HG03457 (cell line): ENCODE results near the gene NCKAP5.
"Not testable (repeated sequence)": the region's sequence is repeated elsewhere in the genome, so short reads cannot be mapped to it uniquely, and the experiment has no call there.

Experiments
- ATAC-seq: cut with Tn5 transposase; IDR thresholded peaks from one replicate; pipeline ENCODE4 v1.9.1; 2021; ENCODE audit warnings: moderate number of reproducible peaks; ENCODE audit not compliant: unreplicated experiment

Gene NCKAP5

DNA sequence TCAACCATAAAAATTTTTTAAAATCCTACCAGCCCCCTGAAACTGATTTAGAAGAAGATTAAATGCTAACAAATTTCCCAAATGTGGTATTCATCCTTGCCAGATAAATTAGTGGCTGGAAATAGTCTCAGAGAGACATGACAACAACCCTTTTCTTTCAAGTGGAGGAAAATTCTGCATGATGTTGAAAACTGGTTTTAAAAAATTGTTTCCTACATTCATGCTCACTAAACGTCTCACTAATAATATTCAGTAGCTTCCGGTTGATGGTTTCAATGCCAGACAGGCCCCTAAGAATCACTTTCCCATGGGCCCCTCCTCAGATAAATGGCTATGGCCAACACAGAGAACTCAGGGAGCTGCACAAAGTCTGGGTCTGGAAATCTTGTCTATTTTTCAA is 43.2 kb downstream of the NCKAP5 start:
- ATAC-seq, result no peak

DNA sequence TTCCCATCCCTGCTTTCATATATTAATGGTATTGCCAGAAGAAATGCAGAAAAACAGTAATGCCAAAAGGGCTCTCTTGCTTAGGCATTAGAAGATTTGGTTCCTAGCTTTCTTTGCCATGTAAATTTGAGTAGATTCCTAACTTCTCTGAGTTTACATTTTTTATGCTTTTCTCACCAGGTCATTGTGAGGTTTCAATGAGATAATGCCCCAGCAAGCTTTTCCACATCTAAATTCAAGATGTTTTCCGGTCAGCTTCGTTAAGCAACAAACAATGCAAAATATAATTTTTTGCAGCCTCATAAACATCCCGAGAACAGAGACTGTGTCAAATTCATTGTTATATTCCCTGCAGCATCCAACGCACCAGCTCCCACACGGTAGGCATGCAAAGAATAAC is 44.9 kb downstream of the NCKAP5 start:
- no peak for ATAC-seq

DNA sequence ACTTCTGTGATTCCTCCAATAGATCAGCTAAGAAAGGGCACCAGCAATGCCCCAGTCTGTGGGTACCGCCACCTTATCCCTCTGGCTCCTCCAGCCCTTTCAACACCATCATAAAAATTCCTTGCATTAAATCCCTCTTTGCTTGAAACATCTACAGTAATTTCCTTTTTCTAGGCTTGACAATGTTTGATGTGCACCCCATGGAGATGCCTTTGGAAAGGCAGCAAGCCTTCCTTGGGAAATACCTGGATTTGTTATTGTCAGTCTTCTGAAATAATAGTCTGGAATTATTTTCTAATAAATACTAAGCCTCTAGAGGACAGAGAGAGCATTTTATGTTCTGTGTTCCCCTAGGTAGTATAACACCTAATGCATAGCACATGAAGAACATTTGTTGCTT is 46.1 kb downstream of the NCKAP5 start:
- no peak for ATAC-seq

DNA sequence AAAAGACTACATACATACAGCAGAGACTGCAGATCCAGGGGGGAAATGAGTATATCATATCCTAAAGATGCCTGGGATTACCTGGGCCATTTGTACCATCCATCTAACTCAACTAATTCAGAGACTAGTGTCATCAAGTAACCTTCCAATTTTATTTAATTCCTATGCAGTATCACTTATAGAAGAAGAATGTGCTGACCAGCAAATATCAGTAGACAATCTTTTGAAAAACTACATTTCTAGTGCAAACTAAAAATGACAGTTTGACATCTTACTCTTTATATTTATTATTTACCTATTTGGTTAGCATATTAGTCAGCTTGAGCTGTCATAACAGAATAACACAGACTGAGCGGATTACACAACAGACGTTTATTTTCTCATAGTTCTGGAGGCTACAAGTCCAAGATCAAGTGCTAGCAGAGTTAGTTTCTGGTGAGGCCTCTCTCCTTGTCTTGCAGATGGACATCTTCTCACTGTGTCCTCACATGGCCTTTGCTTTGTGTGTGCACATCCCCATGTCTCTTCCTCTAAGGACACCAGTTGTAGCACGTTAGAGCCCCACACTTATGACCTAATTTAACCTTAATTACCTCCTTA is 47.0 kb downstream of the NCKAP5 start:
- no peak for ATAC-seq

DNA sequence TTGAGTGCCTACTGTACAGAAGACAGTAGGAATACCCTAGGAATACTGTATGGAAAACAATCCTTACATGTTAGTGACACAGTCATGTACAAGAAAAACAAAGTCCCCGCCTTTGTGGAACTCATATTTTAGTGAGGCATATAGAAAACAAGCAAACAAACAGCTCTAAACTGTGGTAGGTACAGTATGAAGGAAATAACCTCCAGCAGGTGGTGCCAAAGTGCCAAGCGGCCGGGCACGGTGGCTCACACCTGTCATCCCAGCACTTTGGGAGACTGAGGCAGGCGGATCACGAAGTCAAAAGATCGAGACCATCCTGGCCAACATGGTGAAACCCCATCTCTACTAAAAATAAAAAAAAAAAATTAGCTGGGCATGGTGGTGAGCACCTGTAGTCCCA is 48.6 kb downstream of the NCKAP5 start:
- ATAC-seq, result not testable (repeated sequence)

DNA sequence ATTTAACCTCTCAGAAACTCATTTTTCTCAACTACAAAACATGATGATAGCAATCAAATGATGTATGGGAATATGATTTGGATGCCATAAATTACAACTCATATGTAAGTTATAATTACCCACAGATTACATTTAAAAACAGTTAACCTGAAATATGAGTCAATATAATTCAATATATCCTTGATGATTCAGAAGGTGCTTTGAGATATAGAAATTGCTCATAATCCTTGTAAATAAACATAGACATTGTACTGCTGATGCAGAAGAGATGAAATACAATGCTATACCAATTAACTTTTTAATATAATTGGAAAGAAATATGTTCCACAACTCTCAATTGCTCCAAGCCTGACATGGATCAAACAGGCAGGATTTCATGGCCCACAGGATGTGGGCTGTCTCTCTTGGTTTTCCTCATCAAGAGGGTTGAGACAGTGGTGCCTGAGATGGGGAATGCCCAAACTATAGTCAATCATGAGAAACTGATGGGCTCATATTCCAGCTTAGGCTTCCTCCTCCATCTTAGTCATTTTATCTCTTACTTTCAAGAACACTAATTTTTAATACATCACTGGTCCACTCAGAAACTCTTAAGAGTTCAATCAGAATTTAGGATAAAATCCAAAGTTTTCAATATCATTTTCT is 49.4 kb downstream of the NCKAP5 start:
- ATAC-seq, result no peak

DNA sequence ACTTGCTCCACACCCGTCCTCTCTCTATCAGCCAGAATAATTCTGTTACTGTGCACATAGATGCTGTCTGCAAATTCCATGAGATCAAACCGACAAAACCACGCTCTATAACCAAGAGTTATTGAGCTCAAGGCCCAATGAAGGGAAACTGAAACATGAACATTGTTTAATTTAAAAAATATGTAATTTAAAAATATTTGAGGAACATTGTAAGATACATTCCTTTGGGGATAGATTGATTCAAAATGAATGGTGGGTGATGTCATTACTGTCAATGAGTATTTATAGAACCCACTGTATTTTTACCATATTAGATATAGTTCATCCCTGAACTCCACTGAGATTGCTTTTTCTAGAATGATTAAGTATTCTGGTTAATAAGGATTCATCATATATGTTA is 50.4 kb downstream of the NCKAP5 start:
- no peak for ATAC-seq

DNA sequence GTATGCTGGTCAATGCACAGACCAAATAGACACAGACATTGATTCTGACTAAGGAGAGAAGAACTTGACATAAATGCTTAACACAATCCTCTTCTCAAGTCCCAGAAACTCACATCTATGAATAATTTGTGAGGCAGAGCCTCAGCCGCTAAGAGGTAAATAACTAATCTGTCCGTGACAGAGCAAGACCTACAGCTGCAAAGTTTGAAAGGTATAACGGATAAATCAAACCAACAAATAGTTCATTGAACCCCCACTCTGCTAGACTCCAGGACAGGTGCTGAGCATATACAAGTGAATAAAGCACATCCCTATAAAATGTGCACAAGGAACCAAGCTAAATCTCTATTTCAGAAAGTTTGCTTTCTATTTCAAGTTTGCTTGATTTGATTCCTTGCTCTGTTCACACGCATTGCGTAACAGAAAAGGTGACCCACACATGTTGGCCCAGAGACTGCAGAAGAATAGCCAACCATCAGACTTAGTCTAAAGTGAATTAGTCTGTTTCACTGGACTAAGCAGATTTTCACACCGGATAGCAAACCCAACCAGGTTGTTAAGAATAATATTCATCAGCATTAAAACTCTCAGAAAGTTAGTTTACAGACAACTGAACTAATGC is 51.7 kb downstream of the NCKAP5 start:
- no peak for ATAC-seq

DNA sequence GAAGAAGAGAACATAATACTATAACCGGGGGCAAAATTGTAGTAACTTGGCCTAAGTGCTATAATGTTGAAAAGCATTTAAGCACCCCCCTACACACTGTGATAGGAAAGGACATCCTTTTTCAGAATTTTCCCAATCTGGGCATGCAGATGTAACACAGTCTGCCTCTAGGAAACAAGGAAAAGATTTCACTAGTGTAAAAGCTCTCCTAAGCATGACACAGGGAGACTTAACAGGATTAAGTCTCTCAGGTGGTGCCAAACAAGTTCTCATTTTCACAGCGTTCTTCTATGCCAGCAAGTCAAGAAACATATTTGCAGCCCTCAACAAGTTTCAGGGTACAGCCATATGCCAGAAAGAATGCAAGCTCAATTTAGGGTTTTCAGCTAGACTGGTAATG is 53.0 kb downstream of the NCKAP5 start:
- ATAC-seq, result no peak

DNA sequence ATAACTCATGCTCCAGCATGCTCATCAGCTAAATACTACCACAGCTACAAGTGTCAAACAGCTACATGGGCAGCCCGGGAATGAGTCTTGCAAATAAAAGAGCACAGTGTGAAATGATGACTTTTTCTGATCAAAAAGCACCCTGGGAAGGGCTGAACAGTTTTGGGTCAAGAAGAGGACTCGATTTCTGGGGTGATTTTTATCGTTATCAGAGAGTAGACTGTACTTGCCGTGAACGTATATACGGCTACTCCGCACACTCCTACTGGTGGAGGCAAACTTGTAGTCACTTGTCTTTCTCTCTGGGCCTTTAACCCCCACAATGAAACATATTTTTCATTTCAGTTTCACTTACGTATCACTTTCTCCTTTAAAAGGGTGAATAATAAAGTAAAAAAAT is 54.4 kb downstream of the NCKAP5 start:
- ATAC-seq, result no peak

DNA sequence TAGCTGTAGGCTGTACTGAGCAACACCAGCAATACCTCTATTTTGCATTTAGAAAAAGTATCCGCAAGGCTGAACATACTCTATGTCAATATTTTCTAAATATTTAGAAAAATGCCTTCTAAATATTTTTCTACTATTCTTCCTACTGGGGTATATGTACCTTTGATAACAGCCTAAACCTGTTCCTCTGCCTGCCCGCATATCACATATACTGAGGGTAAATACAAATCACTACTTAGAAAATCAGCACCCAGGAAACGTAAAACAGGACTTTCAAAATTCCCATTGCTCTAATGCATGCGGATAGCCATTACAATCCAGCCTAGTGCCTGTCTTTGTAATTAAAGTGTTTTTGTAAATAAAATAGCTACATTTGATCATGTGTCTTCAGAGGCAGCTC is 56.1 kb downstream of the NCKAP5 start:
- no peak for ATAC-seq

DNA sequence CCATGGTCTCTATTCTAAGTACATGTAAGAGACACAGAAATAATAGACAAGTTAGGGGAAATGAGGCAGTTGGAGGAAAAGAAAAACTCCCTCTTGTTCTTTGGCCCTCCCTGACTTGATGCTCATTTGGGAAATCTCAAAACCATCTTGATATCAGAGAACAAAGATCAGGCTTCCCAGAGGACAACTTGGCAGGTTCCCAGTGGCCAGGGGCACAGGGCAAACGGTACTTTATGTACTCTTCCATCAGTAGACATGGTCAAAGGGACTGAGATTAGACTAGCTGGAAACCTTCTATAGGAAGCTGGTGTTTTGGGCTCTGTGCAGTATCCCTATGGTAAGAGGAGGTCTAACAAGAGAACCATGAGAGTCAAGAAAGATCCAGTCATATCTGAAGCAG is 56.6 kb downstream of the NCKAP5 start:
- no peak for ATAC-seq

DNA sequence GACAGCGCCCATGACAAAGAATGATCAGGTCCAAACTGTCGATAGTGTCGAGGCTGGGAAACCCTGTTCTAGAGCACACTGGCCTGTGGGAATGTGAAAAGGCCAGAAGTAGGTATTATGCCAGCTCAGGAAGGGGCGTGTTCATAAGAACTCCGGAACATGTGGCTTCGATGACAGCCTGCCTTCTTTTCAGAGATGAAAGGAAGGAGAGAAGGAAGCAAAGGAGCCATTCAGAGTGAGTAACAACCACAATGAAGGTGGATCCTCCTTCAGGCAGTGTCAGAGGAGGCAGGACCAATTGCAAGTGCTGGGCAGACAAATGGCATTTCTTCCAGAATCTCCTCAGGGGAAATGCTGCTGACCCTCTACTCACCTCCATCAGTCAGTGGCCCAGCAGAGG is 58.5 kb downstream of the NCKAP5 start:
- ATAC-seq, result no peak

DNA sequence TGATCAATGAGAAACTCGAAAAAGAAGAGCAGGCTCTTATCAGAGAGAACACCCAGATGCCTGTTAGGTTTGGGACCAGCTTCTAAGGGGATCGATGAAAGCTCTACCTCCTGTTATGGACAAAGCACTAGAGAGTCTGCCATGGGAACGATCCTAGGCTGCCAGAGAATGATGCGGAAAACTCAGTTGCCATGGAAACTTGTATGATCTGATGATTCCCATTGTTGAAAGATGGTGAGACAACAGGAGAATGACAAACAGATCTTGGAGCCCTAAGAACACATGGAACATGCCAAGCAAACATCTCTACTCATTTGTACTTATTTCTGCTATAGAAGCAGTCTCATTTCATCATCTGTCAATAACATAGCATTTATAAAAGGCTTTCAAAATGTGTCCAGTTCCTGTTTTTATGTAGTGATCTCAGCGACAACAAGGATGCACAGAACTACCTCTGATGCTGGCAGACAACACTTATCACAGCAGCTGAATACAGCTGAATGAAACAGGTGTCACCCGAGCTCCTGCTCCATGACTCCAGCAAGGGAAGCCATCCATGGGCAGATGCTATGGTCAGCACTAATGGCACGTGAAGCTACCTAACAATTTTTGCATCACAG is 59.6 kb downstream of the NCKAP5 start:
- ATAC-seq, result no peak

DNA sequence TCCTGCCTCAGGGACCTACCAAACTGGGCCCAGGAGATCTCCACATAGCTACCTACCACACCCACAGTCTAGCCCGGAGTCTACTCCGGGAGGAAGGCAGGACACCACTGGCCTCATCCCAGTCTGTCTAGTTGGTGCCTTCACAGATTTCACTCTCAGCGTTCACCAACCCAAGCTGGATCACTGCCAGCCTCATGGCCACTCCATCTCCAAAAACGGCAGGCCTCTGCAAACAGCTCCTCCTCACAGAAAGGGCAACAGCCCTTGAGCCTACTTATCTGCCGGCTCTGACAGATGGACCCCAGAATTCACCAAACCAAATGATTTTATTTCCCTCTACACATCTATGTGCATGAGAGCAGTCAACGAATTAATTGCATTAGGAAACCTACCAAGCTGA is 61.3 kb downstream of the NCKAP5 start:
- no peak for ATAC-seq

DNA sequence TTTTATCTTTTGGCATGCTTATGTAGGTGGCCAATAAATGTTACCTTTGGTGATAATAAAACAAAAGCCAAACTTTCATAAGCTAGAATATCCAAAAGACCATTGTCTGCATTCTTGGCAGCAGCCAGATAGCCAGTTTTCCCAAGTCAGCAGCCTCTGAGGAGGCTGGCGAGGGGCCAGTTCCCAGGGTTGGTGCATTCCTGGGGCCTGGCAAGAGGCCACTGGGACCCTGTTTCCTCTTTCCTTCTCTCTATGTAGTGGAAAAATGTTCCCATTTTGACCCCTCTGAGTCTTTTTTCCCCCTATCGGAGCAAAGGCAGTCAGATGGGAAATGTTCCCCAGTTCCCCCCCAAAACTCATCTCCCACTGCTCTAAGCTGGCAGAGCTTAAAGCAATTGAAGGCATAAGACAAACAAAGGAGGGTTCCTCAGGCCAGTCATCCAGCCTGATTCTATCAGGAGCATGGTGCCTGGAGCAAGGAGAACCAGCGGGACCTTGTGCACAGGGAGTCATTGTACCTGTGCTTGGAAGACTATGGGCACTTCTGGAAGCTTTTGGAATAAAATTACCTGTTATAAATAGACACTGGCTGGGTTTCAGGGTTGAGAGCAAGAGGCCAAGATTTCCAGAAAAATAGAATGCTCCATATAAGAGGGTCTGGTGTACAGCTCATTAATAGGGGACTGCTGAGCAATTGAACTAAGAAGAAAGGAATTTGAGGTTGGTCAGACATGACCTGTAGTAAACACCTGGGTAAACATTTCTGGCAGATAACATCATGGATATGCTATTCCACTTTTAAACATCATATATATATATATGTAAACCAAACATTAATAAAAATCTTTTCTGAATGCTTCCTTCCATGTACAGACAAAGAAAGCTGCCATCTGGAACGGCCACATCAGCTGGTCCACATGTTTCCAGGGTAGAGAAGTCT is 63.4 kb downstream of the NCKAP5 start:
- no peak for ATAC-seq

DNA sequence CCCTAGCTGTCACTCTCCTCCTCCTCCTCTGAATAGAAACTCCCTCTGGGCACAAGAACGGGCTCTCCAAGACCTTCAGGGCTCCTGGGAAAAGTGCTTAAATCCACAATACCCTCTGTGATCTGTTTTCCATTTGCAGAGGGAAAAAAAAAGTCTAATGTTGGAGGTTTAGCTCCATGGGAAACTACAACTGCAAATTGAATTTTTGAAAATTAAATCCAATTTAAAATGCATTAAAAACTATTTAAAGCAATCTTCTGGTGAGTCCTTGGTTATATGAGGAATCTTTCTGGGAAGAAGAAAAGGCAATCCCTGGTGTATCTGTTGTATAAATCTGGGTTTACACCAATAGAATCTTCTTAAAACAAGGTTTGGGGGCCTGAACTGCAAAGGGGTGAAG is 64.3 kb downstream of the NCKAP5 start:
- no peak for ATAC-seq

DNA sequence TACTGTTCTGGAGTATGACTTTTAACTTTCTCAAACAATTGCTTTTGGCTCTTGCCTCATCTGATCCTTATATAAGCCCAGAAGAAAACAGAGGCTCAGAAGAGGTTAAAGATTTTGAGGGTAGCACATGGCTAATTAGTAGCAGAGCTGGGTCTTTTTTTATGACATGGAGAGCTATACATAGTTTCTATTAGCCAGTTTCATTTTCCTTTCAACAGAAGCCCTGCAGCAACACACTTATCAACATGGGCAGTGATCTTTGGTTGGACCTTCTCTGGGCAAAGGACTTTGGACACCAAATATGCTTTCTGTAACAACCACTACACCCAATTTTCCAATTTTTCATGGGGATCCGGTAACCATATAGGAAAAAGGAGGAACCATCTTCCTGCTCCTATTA is 64.9 kb downstream of the NCKAP5 start:
- peak; percentile 75 for ATAC-seq

DNA sequence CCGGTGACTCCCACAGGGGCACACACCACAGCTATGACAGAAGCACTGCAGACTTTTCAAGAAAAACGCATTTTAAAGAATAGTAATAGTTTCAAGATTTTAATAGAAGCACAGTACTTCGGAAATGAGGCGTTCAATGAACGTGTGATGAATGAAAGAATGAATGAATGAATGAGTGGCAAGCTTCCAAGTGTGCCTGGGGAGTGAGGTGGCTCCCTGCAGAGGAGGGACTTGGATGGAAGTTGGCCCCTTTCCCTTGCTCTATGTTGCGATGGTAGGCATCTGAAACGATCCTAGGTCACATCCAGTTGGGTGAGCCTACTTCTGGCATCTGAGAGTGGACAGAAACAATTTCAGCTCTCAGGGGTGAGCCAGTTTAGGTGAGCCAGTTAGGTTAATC is 65.6 kb downstream of the NCKAP5 start:
- no peak for ATAC-seq

DNA sequence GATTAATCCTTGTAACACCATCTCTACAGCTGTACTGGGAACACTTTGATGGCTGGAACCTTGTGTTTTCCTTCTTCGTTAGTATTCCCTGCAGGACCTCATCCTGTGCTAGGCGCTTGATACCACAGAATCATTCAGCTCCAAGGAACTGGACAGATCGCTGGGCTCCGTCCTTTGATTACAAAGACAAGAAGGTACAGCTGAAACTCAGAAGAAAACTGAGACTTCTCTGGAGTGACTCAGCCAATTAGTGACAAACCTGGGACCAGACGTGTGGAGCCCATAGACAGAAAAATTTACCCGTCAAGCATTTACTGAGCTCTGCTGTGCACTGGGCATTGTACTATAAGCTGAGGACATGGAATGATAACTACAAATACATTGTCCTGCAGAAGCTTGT is 67.3 kb downstream of the NCKAP5 start:
- no peak for ATAC-seq
